Measurements from ENCODE around the gene KLF7. TPM values are rescaled to one million over a fixed set of nuclear protein-coding genes. Genes with fewer than 3 reads are reported as not detected.

KLF7 gene
- total and polyA plus RNA-seq, 2 donors (not counting 3 experiments of a cell fraction or from before 2014, with no cell fraction given) = 32.8 to 42.9 TPM

- peaks cover 10% of the 10 kb centered on the region for H3K4me1 ChIP-seq (ENCODE audit: control insufficient read depth, extremely low read depth, insufficient read depth, low read length)
- no peak overlapping the region for H3K27ac ChIP-seq (ENCODE audit: insufficient read depth, low read depth, low read length)
- H3K9ac ChIP-seq (replicated peaks; ENCODE audit: extremely low read depth, insufficient read depth, low read length) = no peak overlapping the region
- intact Hi-C loops (cut with micrococcal nuclease) (no loop called here), dilution Hi-C loops (cut with MboI; ENCODE audit: extremely low pct_ligation_motif_present, low sequenced_read_pairs) (no loop called here)
- FAIRE-seq (no peak), DNase-seq (ENCODE audit: low read depth, low spot score) (no peak)
- ChIA-PET CTCF (interaction anchor here (1.4 kb wide), 1 partner anchor 25 kb away, joined by 4 read pairs; no protein-coding TSS in a partner anchor), POLR2A (no interaction called here)
- no TSS peak for BruUV-seq (replicated peaks)
- no peak overlapping the region for H2AFZ ChIP-seq (ENCODE audit: low read depth, low read length)
- H3K9me3 ChIP-seq (replicated peaks; ENCODE audit: control insufficient read depth, insufficient read depth, low read length) = no peaks in the 10 kb centered on the region
- H3K79me2 ChIP-seq (ENCODE audit: control insufficient read depth, insufficient read depth, low read length) = no peaks in the 10 kb centered on the region
- H3K27me3 ChIP-seq (ENCODE audit: control insufficient read depth in 2 of 2, insufficient read depth in 2 of 2, low read length in 2 of 2) = no peaks in the 10 kb centered on the region
- H3K36me3 ChIP-seq (ENCODE audit: control insufficient read depth in 2 of 2, extremely low read depth in 1 of 2, insufficient read depth in 2 of 2, low read length in 2 of 2) = no peaks in the 10 kb centered on the region
- no peak overlapping the region for H3K4me2 ChIP-seq (ENCODE audit: insufficient read depth, low read length)
- TF ChIP-seq JUN (IDR thresholded peaks at IDR 0.05; ENCODE audit: borderline replicate concordance, insufficient read depth, insufficient read length, low read depth) = no peak
- TF ChIP-seq, protein P1, sequence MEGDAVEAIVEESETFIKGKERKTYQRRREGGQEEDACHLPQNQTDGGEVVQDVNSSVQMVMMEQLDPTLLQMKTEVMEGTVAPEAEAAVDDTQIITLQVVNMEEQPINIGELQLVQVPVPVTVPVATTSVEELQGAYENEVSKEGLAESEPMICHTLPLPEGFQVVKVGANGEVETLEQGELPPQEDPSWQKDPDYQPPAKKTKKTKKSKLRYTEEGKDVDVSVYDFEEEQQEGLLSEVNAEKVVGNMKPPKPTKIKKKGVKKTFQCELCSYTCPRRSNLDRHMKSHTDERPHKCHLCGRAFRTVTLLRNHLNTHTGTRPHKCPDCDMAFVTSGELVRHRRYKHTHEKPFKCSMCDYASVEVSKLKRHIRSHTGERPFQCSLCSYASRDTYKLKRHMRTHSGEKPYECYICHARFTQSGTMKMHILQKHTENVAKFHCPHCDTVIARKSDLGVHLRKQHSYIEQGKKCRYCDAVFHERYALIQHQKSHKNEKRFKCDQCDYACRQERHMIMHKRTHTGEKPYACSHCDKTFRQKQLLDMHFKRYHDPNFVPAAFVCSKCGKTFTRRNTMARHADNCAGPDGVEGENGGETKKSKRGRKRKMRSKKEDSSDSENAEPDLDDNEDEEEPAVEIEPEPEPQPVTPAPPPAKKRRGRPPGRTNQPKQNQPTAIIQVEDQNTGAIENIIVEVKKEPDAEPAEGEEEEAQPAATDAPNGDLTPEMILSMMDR (IDR thresholded peaks at IDR 0.05; ENCODE audit: extremely low read depth in 1 of 2, insufficient read depth in 1 of 2, low read depth in 1 of 2, low read length in 2 of 2) = no peak
- H3K4me3 ChIP-seq (replicated peaks in 1 of 3; ENCODE audit: insufficient read depth in 1 of 3, low read depth in 1 of 3, low read length in 3 of 3) = no peak overlapping the region
- no peaks in the 10 kb centered on the region for H4K20me1 ChIP-seq (replicated peaks; ENCODE audit: control insufficient read depth, extremely low read depth, insufficient read depth, low read length)
- no peaks in the 10 kb centered on the region for H3K9me1 ChIP-seq (replicated peaks; ENCODE audit: control insufficient read depth, extremely low read depth, insufficient read depth, low read length)
Measured at GRCh38 chr2:207049122-207049521, 116.6 kb downstream of the KLF7 start.

- intact Hi-C loops (cut with micrococcal nuclease) = no loop called here
Measured at GRCh38 chr2:207048416-207048815, 117.3 kb downstream of the KLF7 start.

More at GRCh38 chr2:207048416-207048815, 117.3 kb downstream of the KLF7 start:
- Histone ChIP-seq H3K9me1 (replicated peaks; ENCODE audit: control insufficient read depth, extremely low read depth, insufficient read depth, low read length) (no peaks in the 10 kb centered on the region), H3K4me1 (ENCODE audit: control insufficient read depth, extremely low read depth, insufficient read depth, low read length) (peaks cover 10% of the 10 kb centered on the region), H3K4me2 (ENCODE audit: insufficient read depth, low read length) (no peak overlapping the region), H3K79me2 (ENCODE audit: control insufficient read depth, insufficient read depth, low read length) (no peaks in the 10 kb centered on the region), H3K27ac (ENCODE audit: insufficient read depth, low read depth, low read length) (no peak overlapping the region), H3K4me3 (replicated peaks in 1 of 3; ENCODE audit: insufficient read depth in 1 of 3, low read depth in 1 of 3, low read length in 3 of 3) (no peak overlapping the region), H4K20me1 (replicated peaks; ENCODE audit: control insufficient read depth, extremely low read depth, insufficient read depth, low read length) (no peaks in the 10 kb centered on the region), H3K9ac (replicated peaks; ENCODE audit: extremely low read depth, insufficient read depth, low read length) (no peak overlapping the region), H3K27me3 (ENCODE audit: control insufficient read depth in 2 of 2, insufficient read depth in 2 of 2, low read length in 2 of 2) (no peaks in the 10 kb centered on the region), H3K9me3 (replicated peaks; ENCODE audit: control insufficient read depth, insufficient read depth, low read length) (no peaks in the 10 kb centered on the region), H2AFZ (ENCODE audit: low read depth, low read length) (no peak overlapping the region), H3K36me3 (ENCODE audit: control insufficient read depth in 2 of 2, extremely low read depth in 1 of 2, insufficient read depth in 2 of 2, low read length in 2 of 2) (no peaks in the 10 kb centered on the region)
- FAIRE-seq (no peak), DNase-seq (ENCODE audit: low read depth, low spot score) (no peak)
- dilution Hi-C loops (cut with MboI; ENCODE audit: extremely low pct_ligation_motif_present, low sequenced_read_pairs) = no loop called here
- no TSS peak for BruUV-seq (replicated peaks)
- ChIA-PET POLR2A (no interaction called here), CTCF (interaction anchor here (0.8 to 1.4 kb wide), 2 partner anchors 26 to 425 kb away, joined by 3 to 4 read pairs; no protein-coding TSS in a partner anchor)
- no peak for TF ChIP-seq EZH2 (IDR thresholded peaks at IDR 0.05; ENCODE audit: borderline replicate concordance, low read depth, low read length, severe bottlenecking)
- TF ChIP-seq, protein P2, sequence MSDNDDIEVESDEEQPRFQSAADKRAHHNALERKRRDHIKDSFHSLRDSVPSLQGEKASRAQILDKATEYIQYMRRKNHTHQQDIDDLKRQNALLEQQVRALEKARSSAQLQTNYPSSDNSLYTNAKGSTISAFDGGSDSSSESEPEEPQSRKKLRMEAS (IDR thresholded peaks at IDR 0.05; ENCODE audit: insufficient read depth, insufficient read length) = no peak
- TF ChIP-seq JUN (IDR thresholded peaks at IDR 0.05; ENCODE audit: borderline replicate concordance, insufficient read depth, insufficient read length, low read depth) = no peak
- TF ChIP-seq, protein P1 (IDR thresholded peaks at IDR 0.05; ENCODE audit: extremely low read depth in 1 of 2, insufficient read depth in 1 of 2, low read depth in 1 of 2, low read length in 2 of 2) = no peak
- TF ChIP-seq MYC (IDR thresholded peaks at IDR 0.05; ENCODE audit: low read depth, low read length) = no peak
- TF ChIP-seq POLR2A (IDR thresholded peaks at IDR 0.05; ENCODE audit: low read depth, low read length) = no peak
- no peak for TF ChIP-seq FOS (IDR thresholded peaks at IDR 0.05; ENCODE audit: borderline replicate concordance, insufficient read depth, low read length)
- TF ChIP-seq POLR2AphosphoS5 (IDR thresholded peaks at IDR 0.05; ENCODE audit: insufficient read depth, low read depth, low read length) = no peak
